Measurements from ENCODE around the gene SLC28A1. TPM values are rescaled to one million over a fixed set of nuclear protein-coding genes. Genes with fewer than 3 reads are reported as not detected.

Gene SLC28A1
- total RNA-seq, 1 experiment from 2014 or later: not detected

- Mint-ChIP-seq H3K4me3 (ENCODE audit: unreplicated experiment) (no peak overlapping the region), H3K9me3 (ENCODE audit: unreplicated experiment) (peaks cover 8% of the 10 kb centered on the region), H3K36me3 (ENCODE audit: insufficient read depth, unreplicated experiment) (peaks cover 6% of the 10 kb centered on the region), H3K27me3 (ENCODE audit: insufficient read depth, unreplicated experiment) (peaks cover under 1% of the 10 kb centered on the region), H3K27ac (ENCODE audit: low read depth, unreplicated experiment) (no peak overlapping the region), H3K4me1 (ENCODE audit: insufficient read depth, unreplicated experiment) (no peaks in the 10 kb centered on the region)
- intact Hi-C loops (cut with micrococcal nuclease): loop anchor here (5.0 kb wide), 1 partner anchor 200 kb away; no protein-coding TSS in a partner anchor
- POLR2A ChIA-PET: no interaction called here
- no peak for DNase-seq (ENCODE audit: unreplicated experiment)
- CTCF ChIA-PET: interaction anchor here (0.7 to 0.9 kb wide), 2 partner anchors 16 to 179 kb away, joined by 4 read pairs; no protein-coding TSS in a partner anchor
- no TSS peak for BruUV-seq (replicated peaks)
- TF ChIP-seq CTCF (IDR thresholded peaks at IDR 0.05; ENCODE audit: unreplicated experiment): no peak
Observed at GRCh38 chr15:84847382-84847781, 37.1 kb upstream of the SLC28A1 start.

- DNase-seq (ENCODE audit: unreplicated experiment): no peak
- peaks cover 2% of the 10 kb centered on the region for H3K9me3 Mint-ChIP-seq (ENCODE audit: unreplicated experiment)
- intact Hi-C loops (cut with micrococcal nuclease): no loop called here
Observed at GRCh38 chr15:84852212-84852611, 32.2 kb upstream of the SLC28A1 start.

GRCh38 chr15:84855136-84855535 is 29.3 kb upstream of the SLC28A1 start:
- H3K9me3 Mint-ChIP-seq (ENCODE audit: unreplicated experiment): no peaks in the 10 kb centered on the region
- H3K27me3 Mint-ChIP-seq (ENCODE audit: insufficient read depth, unreplicated experiment): no peaks in the 10 kb centered on the region
- H3K36me3 Mint-ChIP-seq (ENCODE audit: insufficient read depth, unreplicated experiment): no peaks in the 10 kb centered on the region
- H3K27ac Mint-ChIP-seq (ENCODE audit: low read depth, unreplicated experiment): no peak overlapping the region
- DNase-seq (ENCODE audit: unreplicated experiment): no peak
- POLR2A ChIA-PET: interaction anchor here (0.7 kb wide), 1 partner anchor 128 kb away, joined by 3 read pairs; no protein-coding TSS in a partner anchor
- no peaks in the 10 kb centered on the region for H3K4me1 Mint-ChIP-seq (ENCODE audit: insufficient read depth, unreplicated experiment)
- TF ChIP-seq CTCF (IDR thresholded peaks at IDR 0.05; ENCODE audit: unreplicated experiment): no peak
- H3K4me3 Mint-ChIP-seq (ENCODE audit: unreplicated experiment): no peak overlapping the region
- intact Hi-C loops (cut with micrococcal nuclease): no loop called here
- CTCF ChIA-PET: interaction anchor here (1.3 kb wide), 1 partner anchor 9 kb away, joined by 3 read pairs; no protein-coding TSS in a partner anchor
- no TSS peak for BruUV-seq (replicated peaks)

More at GRCh38 chr15:84852212-84852611, 32.2 kb upstream of the SLC28A1 start:
- no TSS peak for BruUV-seq (replicated peaks)
- POLR2A ChIA-PET: no interaction called here
- Mint-ChIP-seq H3K4me1 (ENCODE audit: insufficient read depth, unreplicated experiment) (no peaks in the 10 kb centered on the region), H3K36me3 (ENCODE audit: insufficient read depth, unreplicated experiment) (peaks cover 6% of the 10 kb centered on the region), H3K27me3 (ENCODE audit: insufficient read depth, unreplicated experiment) (no peaks in the 10 kb centered on the region), H3K4me3 (ENCODE audit: unreplicated experiment) (no peak overlapping the region), H3K27ac (ENCODE audit: low read depth, unreplicated experiment) (no peak overlapping the region)
- TF ChIP-seq CTCF (IDR thresholded peaks at IDR 0.05; ENCODE audit: unreplicated experiment): no peak
- CTCF ChIA-PET: interaction anchor here (0.7 to 1.3 kb wide), 2 partner anchors 18 to 26 kb away, joined by 3 to 4 read pairs; no protein-coding TSS in a partner anchor

GRCh38 chr15:84855765-84856164 is 28.7 kb upstream of the SLC28A1 start:
- BruUV-seq (replicated peaks): no TSS peak
- no peak overlapping the region for H3K4me3 Mint-ChIP-seq (ENCODE audit: unreplicated experiment)
- DNase-seq (ENCODE audit: unreplicated experiment): no peak
- H3K27me3 Mint-ChIP-seq (ENCODE audit: insufficient read depth, unreplicated experiment): no peaks in the 10 kb centered on the region
- POLR2A ChIA-PET: interaction anchor here (0.9 kb wide), 1 partner anchor 9 kb away, joined by 3 read pairs; no protein-coding TSS in a partner anchor
- no peaks in the 10 kb centered on the region for H3K36me3 Mint-ChIP-seq (ENCODE audit: insufficient read depth, unreplicated experiment)
- CTCF ChIA-PET: interaction anchor here (1.5 kb wide), 1 partner anchor 80 kb away, joined by 6 read pairs; no protein-coding TSS in a partner anchor
- intact Hi-C loops (cut with micrococcal nuclease): no loop called here
- no peak overlapping the region for H3K27ac Mint-ChIP-seq (ENCODE audit: low read depth, unreplicated experiment)
- no peaks in the 10 kb centered on the region for H3K4me1 Mint-ChIP-seq (ENCODE audit: insufficient read depth, unreplicated experiment)
- TF ChIP-seq CTCF (IDR thresholded peaks at IDR 0.05; ENCODE audit: unreplicated experiment): no peak
- H3K9me3 Mint-ChIP-seq (ENCODE audit: unreplicated experiment): no peaks in the 10 kb centered on the region
